Esophagus muscularis mucosa (tissue), 2 donors: ENCODE measurements around the gene MRPS2.
"Not testable (repeated sequence)": the region's sequence is repeated elsewhere in the genome, so short reads cannot be mapped to it uniquely, and the experiment has no call there.

Experiments used
- POLR2A ChIP-seq: fragments of 450-650 bp; IDR thresholded peaks from one replicate; pipeline ENCODE4 v1.6.1; 2017; ENCODE audit warnings: antibody characterized with exemption, moderate library complexity, mild to moderate bottlenecking, low read depth
- POLR2AphosphoS5 ChIP-seq, 2 donors: sonication (generic); formaldehyde crosslinking; IDR thresholded peaks; one replicate each; pipeline ENCODE4 v1.6.1; 2017; ENCODE audit warnings: antibody characterized with exemption in 2 of 2

GRCh38 chr9:135534826-135535225, 34.3 kb downstream of the MRPS2 start:
- TF ChIP-seq POLR2A; POLR2AphosphoS5 (IDR thresholded peaks at IDR 0.05): not testable (repeated sequence)
